NCI-H345 treated with DMSO at 0.1 percent for 48 hours (cell line): ENCODE results near the gene POLQ.
"Not testable (repeated sequence)": the region's sequence is repeated elsewhere in the genome, so short reads cannot be mapped to it uniquely, and the experiment has no call there.

Source experiments
- DNase-seq: peaks from one replicate; lab custom pipeline; 2025; ENCODE audit not compliant: unreplicated experiment; lab: John Stamatoyannopoulos, UW

Gene POLQ

DNA sequence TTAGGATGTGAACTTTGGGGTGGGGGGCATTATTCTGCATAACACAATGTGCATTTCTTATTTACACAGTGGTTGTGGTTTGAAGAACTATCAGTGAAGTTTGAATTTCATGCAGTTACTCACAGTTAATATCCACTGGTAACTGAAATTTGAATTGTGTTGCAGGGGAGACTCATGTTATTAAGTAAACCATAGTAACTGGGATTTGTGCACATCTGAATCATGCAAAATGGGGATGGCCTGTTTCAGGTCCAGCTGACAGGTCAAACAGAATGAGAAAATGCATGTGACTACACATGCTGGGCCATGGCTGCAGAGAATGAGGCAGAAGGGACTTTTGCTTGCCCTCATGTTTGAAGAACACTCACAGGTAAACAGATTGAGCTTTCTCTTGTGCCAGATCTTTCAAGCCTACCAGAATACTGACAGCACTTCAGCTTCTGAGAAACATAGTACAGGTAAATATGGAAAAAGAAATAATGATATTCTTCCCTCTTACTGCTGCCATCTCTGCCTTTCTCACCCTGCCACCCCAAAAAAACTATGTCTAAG is 115.0 kb downstream of the POLQ start:
- DNase-seq, result no peak

DNA sequence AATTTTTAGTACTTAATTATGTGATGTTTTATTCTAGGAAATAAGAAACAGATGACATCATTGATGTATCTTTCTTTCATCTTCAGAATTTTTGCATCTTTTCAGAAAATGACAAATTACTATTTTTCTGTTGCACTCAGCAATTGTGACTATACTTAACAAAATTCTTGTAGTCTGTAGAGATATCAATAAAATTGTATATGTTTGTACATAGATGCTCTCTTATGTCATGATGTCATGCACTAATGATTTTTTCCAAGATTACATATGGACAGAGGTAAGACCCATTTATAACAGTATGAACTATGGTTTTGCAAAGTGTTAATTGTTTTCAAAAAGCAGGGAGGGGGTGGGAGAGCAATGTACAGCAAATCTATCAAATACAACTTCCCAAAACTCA is 121.2 kb downstream of the POLQ start:
- no peak for DNase-seq

DNA sequence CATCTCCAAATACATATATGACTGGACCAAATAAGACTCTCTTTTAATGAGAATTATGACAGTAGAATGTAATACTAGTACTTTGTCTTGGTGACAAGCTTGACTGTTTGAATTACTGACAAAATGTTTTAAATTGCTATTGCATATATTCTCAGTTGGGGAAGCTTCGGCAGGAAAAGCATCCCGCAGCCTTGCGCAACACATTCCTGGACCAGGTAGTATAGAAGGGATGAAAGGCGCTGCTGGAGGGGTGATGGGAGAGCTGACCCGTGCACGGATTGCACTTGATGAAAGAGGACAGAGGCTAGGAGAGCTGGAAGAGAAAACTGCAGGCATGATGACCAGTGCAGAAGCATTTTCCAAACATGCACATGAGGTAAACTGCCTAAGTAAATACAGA is 127.6 kb downstream of the POLQ start:
- no peak for DNase-seq

DNA sequence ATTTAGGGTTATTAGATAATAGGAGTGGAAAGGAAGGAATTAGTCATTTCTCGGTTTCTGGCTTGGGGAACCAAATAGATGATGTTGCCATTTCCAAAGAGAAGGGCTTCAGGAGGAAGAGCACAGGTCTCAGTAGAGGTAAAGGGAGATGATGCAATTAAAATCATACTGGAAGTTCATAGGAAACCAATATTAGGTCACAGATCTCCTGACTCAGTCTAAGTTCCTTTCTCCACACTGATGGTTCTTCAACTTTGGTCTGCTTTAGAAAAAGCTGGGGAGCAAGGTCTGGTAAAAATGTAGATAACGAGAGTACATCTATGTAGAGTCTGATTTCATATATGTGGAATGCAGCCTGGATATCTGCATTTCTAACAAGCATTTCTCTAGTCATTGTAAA is 130.9 kb downstream of the POLQ start:
- no peak for DNase-seq

DNA sequence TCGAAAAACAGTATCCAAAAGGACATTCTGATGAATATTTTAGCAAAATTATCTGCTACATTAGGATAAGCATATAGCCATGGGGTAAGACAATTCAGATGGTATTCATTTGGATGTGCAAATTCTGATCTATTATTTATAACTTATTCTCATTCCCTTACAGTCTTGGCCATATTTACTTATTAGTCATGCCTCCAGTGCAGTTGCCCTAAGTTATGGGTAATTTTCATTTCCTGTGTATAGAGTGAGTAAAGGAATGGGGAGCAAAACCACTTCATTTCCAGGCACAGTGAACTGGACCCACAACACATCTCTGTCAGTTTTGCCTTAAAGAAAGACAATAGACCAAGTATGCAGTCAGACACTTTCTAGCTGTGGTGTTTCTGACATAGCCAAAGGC is 134.3 kb downstream of the POLQ start:
- no peak for DNase-seq

DNA sequence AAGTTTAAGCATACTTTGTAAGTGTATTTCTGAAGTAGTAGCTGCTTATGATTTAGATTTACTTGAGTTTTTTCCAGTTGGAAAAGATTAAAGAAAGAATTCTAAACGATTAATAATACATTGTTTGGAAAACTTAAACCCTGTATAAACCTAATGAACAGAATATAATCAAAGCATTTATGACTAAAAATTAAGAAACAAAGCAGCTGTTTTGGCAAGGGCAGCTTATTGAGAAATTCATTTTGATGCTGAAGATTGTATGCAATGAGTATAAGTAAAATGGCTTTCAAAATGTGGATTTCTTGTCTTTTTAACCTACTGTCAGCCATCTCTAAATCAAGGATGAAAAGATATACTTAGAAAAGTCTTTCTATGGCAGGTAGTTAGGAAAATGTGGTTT is 140.2 kb downstream of the POLQ start:
- DNase-seq, result no peak

DNA sequence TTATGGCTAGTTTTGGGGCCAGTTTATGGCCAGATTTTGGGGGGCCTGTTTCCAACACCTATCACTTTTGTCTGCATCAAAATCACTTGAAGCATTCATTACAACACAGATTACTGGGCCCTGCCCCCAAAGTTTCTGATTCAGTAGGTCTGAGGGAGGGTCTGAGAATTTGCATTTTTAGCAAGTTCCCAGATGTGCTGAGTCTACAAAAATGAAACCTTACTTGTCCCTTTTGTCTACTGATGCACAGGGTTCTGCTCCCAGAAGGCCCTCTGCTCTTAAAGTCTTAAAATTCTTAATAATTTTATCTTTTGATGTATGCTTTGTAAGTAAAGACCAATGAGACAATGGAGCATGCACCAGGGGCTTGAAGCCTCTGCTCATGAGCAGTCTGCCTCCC is 146.0 kb downstream of the POLQ start:
- no peak for DNase-seq

DNA sequence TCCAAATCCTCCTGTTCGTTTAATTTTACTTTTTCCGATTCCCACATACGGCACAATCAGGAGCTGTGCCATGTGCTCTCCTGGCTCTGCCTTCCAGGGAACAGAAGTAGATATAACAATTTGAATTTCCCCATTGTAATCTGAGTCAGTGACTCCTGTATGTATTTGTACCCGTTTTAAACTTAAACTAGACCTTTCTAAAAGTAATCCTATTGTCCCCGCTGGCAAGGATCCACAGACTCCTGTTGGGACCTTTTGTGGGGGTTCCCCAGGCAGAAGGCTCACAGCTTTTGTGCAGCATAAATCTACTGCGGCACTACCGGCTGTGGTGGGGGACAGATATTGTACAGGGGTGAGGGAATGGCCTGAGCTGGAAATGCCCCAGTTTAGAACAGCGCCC is 147.7 kb downstream of the POLQ start:
- DNase-seq, result not testable (repeated sequence)

DNA sequence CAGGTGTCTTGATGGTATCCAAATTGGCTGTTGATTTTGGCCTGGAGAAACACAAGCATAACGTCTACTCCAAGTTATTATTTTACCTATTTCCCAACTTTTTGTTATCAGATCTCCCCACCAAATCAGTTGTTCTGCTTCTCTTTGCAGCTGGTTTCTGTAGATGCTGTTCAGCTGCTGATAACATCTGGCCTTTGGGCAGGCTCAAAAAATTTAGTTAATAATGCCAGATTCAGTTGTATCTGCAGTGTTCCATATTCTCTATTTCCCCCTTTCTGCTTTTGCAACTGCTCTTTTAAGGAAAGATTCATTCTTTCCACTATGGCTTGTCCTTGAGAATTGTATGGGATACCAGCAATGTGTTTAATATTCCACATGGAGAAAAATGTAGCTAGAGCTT is 149.8 kb downstream of the POLQ start:
- DNase-seq, result not testable (repeated sequence)

DNA sequence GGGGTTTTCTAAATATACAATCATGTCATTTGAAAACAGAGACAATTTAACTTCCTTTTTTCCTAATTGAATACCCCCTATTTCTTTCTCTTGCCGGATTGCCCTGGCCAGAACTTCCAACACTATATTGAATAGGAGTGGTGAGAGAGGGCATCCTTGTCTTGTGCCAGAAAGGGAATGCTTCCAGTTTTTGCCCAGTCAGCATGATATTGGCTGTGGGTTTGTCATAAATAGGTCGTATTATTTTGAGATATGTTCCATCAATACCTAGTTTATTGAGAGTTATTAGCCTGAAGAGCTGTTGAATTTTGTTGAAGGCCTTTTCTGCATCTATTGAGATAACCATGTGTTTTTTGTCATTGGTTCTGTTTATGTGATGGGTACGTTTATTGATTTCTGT is 157.5 kb downstream of the POLQ start:
- DNase-seq, result not testable (repeated sequence)
